NCI-H146 treated with DMSO at 0.1 percent for 48 hours (cell line): ENCODE measurements around the gene PRKCZ.

ENCODE experiments used
- DNase-seq: peaks from one replicate; lab custom pipeline; 2025; ENCODE audit not compliant: unreplicated experiment; lab: John Stamatoyannopoulos, UW

PRKCZ gene

DNA sequence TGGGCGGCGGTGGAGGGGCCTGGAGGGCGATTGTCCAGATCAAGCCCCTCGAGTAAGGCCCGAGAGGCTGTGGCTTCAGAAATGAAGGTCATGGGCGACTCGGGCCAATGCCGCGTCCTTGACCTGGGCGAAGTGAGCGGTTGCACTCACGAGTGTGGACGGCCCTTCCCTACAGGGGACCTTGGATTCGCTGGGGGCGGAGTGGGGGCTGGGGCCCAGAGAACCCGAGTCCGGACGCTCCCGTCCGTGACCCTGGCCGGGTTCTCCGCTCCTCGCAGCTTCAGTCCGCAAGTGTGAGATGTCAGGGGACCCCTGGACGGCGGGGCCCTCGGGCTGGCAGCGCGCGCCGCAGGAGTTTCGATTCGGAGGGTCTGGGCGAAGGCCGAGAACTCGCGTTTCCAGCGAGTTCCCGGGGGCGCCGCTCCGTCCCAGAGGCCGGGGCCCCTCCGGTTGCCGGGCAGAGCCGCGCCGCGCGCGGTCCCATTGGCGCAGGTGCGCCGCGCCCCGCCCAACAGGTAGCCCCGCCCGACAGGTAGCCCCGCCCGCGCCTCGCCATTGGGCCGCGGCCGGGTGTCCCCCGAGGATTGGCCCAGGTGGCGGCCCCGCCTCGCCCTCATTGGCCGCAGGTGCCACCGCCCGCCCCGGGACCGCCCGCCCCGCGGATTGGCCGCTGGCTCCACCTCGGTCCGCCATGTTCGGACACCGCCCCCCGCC lies at the start of gene PRKCZ:
Gene PRKCZ, plus strand, starts transcription at position 694 of the 714 bp plus-strand sequence. CDS start 220 bp downstream, outside the sequence.
- peak; percentile 47 for DNase-seq

- DNase-seq: no peak
Observed at GRCh38 chr1:2000432-2000831, 49.8 kb upstream of the PRKCZ start.

DNA sequence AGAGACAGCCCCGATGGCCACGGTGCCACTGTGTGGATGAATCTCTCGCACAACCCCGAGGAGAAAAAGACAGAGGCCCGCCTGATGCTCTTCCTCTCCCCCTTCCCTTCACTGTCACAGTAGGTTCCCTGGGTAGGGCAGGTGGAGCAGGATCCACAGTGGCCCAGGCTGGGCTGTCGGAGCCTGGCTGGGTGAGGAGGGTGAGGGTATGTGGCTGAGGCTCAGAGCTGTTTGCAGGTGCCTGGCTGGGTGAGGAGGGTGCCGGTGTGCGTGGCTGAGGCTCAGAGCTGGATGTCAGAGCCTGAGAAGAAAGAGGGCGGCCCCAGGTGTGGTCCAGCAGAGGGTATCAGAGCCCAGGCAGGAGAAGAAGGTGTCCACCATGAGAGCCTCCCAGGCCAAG lies 49.4 kb upstream of the PRKCZ start:
- no peak for DNase-seq

DNA sequence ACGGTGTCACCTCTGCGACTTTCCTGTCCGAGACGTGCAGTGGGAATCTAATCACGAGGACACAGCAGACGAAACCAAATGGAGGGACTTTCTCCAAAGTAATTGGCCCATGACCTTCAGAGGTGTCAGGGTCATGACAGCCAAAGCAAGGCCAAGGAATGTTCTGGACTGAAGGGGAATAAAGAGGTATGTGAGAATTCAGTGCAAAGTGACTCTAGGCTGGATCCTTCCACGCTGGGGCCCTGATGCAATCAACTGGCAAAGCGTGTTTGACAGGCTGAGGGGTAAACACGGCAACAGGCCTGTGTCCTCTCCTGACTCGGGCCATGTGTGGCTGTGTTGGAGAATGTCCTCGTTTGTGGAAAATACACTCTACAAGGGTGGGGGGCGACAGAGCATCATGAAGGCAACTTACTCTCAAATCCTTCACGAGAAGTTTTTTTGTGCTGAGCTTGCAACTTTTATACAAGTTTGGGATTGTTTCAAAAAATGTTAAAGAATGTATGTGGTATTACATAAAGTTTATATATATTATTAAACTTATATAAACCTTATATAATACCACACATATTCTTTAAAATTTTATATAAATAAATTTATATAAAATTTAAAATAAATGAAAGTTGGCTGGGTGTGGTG lies 48.3 kb upstream of the PRKCZ start:
- no peak for DNase-seq

DNA sequence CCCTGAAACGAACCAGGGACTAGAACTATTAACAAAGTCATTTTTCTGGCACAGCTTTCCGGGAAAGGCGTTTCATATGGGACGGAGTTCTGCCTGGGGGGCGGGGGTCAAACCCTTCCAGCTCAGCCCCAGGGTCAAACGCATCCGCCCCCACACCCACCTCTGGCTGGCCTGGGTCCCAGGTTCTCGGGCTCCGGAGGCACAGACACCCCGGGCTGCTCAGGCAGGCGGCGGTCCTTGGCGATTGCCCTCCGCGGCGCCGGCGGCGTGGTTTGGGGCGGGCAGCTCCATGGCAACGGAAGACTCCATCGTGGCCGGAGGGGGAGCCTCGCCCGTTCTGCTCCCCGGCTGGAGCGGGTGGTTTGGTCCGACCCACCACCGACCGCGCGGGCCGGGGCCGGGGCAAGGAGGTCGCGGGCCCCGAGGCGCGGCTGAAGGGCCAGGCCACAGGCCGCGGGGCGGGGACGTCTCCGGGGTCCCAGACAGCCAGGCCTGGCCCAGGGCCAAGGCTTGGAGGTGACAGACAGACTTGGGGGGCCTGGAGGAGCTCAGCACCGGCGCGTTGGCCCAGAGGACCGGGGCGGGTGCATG lies 46.6 kb upstream of the PRKCZ start, which contains the start of gene CFAP74:
Gene CFAP74, minus strand, starts transcription at position 246 of the 591 bp plus-strand sequence. CDS start 12,830 bp downstream, outside the sequence.
- no peak for DNase-seq

DNA sequence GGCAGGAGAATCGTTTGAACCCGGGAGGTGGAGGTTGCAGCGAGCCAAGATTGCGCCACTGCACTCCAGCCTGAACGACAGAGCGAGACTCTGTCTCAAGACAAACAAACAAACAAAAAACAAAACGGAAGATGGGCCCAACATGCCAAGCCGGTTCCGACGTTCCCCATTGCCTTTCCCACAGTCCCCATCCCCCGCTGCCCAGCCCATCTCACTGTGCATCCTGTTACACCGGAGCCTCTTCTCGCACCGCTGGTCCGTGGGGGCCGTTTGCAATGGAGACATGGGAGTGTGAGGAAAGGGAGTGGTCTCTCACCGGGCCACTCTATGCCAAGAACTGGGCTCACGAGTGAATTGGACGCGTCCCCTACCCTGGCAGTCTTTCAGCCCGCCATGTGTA lies 45.4 kb upstream of the PRKCZ start:
- no peak for DNase-seq

- DNase-seq: no peak
Observed at GRCh38 chr1:2009101-2010053, 40.8 kb upstream of the PRKCZ start.

- no peak for DNase-seq
Observed at GRCh38 chr1:2014181-2014580, 36.0 kb upstream of the PRKCZ start.

DNA sequence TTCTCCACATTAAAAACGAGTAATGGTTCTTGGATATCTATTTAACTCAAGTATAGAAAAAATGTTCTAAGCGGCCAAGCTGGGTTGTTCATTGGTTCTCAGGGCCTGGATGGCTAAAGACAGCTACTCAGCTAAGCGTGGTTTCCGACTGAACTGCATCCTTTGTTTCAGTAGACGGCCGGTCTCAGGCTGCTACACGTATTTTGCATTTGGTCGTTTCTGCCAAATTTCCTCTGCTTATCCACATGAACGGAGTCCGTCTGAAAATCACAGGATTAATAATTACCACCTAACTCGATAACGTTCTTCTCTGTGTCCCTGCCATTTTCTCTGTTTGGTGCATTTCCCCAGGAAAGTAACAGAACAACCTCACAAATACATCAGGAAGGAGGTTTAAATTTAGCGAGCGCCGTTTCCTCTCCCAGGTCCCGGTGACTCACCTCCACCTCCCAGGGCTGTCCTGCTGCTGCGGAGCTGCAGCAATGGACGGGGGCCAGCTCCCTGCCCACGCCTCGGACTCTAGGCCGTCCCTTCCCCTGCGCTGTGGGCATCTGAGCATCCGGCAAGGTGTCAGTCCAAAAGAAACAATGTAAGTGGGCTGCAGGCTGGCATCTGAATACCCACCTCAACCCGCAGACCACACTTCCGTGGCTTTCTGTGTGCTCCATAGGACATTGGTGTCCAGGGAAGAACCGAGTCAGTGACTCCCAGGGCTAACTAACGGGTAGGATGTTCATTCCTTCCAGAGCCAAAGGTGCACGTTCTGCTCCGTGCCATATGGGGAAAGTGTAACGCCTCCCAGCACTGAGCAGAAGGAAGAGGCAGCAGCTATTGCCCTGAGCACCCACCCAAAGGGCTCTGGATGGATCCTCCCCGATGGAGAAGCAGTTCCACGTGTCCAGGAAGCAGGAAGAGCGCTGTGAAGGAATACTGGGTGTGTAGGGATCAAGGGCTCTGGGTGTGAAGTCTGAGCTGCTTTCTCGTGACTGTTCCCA lies 35.2 kb upstream of the PRKCZ start:
- DNase-seq: no peak

DNA sequence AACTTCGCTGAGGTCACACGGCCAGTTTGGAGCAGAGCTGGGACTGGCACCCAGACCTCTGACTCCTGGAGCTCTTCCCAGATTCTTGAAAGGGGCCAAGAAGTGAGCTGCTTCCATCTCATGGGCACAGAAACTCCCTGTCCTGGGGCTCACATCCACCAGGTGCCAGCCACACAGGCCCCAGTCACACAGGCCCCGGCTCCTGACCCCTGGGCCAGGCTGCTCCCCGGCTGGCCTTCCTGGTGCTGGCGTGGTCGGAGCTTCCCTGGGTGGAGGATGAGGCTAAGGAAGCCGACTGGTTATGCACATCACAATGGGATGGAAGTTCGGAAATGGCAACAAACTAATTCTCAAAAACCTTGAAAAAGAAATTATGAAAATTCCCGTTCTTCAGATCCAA lies 34.1 kb upstream of the PRKCZ start:
- no peak for DNase-seq

DNA sequence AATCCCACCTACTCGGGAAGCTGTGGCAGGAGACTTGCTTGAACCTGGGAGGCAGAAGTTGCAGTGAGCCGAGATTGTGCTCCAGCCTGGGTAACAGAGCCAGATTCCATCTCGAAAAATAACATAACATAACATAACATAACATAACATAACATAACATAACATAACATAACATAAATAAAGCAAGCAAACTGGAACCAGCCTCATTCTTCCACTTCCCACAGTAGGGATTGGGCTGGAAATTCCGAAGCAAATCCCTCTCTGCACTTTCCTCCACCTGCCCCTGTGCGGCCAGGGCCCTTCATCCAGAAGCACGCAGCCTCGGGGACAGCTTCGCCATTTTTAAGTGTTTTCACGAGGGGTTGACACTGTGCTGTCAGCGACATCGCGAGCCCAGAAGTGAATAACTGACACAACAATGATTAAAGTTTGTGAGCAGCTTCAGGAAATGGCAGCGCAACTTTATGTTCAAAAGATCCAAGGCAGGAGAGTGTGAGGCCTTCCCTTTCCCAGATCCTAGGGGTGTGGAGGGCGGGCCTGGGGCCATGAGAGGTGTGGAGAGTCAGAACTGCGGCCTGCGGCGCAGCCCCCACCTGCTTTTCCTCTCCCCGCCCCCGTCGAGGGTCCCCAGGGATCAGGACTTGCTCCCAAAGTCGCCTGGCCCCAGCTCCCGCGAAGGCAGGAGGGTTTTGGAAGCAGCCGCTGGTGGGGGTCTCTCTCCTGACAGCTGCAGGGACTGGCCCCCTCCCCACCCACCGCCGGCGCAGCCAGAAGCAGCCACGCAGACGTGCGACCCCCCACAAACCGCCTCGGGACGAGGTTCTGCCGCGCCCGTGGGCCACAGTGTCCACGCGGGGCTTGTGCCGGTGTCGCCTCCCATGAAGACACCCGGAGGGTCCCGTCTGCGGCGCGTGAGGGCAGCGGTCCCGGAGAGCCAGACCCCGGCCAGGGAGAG lies 31.7 kb upstream of the PRKCZ start:
- DNase-seq: no peak

- no peak for DNase-seq
Observed at GRCh38 chr1:2019172-2019543, 31.1 kb upstream of the PRKCZ start, which contains the start of gene GABRD. GABRD (plus strand) TSS chr1:2019345; CDS start chr1:2019424, 79 bp downstream.

DNA sequence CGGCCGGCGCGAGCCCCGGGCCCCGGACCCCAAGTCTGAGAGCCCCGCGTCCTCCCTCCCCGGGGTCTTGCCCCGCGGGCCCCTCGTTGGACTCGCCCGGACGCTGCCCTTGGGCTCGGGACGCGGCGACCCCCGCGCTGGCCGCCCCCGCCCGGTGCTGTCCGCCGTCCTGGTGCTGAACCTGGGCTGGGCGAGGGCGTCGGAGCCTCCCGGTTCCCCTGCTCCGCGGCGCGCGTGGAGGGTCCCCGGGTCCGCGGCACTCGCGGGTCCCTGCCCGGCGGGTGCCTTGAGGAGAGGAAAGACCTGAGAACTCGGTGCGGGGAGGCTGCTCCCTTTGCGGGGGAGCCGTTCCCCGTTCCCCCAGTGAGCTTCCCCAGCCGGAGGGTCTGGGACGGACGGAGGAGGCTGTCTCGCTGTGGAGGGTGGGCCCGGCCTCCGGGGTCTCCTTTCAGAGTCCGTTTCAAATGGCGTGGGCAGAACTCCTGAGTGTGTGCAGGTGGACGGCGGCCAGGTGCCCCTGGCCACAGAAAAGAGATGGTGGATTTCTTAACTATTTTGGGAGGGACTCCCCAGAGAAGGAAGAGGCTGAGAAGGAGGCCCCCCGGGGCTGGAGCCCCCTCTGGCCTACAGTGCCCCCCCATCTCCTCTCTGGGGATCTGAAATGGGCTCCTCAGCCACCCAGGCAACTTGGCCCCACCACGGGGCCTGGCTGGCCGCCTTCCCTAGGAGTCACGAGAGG lies 30.5 kb upstream of the PRKCZ start:
- no peak for DNase-seq

DNA sequence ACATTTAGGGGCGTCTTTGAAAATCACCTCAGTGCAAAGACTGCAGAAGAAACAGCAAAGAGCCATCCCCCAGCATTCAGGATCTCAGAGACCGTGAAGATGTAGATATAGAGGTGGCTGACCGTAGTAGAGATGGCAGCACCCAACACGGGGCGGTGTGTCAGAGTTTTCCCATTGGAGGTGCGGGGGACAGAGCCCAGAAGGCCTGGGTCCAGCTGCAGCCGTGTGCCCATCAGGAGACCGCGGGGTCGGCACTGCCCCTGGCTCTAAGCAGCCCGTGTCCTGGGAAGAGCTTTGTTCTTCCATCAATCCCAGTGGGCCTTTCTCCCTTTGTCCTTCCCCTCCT lies 29.9 kb upstream of the PRKCZ start:
- no peak for DNase-seq

DNA sequence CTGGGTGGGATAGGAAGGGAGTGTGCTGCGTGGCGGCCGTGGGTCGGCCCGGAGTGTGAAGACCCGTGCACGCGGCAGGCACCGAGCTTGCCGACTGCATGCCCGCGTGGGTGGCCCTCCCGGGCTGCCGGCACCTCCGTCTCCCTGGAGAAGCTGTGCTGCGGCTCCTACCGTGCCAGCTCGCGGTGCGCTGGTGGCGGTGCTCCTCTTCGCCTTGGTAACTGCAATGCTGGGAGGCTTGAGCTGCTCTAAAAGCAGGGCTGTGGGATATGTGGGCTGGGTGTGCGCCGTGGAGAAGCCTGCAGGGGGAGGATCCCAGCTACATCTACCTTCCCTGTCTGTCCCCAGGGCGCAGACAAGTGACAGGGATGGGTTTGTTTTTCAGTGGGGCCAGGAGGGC lies 28.7 kb upstream of the PRKCZ start:
- no peak for DNase-seq

DNA sequence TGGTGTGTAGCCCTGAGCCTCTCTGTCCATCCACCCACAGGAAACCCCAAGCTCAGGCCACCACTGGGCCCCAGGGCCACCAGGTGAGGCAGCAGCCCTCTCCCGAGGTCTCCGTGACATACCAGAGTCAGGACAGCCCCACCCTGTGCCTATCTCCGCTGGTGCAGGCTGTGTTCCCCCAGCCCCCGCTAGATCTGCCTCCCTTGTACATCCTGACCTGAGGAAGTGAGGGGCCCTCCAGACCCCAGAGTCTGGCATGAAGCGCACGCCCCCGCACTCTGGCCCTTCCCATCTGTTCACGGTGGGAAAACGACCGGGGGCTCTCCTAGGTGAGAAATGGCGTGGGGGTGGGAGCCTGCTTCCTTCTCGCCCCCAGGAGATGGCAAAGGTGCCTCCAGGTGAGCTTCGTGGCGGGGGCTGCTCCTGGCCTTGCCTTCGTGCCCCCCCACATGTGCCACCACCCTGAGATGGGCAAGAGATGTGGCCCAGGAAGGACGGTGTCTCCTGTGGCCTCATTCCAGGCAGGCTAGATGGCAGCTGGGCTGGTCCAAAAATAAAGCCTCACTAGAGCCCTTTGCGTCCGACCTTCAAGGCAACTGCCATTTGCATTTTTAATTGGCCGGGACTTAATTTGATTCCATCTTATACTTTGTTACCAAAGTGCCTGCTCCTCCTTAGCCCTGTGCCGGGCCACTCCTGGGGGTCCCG lies 28.0 kb upstream of the PRKCZ start:
- no peak for DNase-seq

GRCh38 chr1:2023187-2023586 lies 27.0 kb upstream of the PRKCZ start:
- no peak for DNase-seq

DNA sequence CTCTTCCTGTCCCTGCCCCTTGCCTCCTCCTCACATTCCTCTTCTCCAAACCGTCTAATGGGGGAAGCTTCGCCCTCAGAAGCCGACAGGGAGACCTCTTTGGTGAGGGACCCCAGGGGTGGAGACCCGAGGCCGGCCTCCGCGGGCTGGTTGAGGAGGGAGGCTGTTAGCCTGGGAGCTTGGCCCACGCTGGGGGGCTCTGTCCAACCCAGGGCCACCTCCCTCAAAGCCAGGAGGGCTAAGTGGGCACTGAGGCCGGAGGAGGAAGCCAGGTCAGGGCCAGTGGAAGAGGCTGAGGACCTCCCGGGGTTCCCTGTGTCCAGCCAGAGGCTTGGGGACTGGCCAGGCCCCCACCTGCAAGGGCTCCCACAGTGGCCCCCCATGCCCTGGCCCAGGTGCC lies 25.8 kb upstream of the PRKCZ start:
- no peak for DNase-seq
